Measurements from ENCODE around the gene TMEM182.

Gene TMEM182

GRCh38 chr2:102801098-102801718, 39.4 kb downstream of the TMEM182 start:
- no peak for FAIRE-seq
- DNase-seq (ENCODE audit: low spot score): no peak

GRCh38 chr2:102801858-102802699, 40.2 kb downstream of the TMEM182 start:
- no peak for DNase-seq (ENCODE audit: low spot score)
- peak; percentile 23 for FAIRE-seq

DNA sequence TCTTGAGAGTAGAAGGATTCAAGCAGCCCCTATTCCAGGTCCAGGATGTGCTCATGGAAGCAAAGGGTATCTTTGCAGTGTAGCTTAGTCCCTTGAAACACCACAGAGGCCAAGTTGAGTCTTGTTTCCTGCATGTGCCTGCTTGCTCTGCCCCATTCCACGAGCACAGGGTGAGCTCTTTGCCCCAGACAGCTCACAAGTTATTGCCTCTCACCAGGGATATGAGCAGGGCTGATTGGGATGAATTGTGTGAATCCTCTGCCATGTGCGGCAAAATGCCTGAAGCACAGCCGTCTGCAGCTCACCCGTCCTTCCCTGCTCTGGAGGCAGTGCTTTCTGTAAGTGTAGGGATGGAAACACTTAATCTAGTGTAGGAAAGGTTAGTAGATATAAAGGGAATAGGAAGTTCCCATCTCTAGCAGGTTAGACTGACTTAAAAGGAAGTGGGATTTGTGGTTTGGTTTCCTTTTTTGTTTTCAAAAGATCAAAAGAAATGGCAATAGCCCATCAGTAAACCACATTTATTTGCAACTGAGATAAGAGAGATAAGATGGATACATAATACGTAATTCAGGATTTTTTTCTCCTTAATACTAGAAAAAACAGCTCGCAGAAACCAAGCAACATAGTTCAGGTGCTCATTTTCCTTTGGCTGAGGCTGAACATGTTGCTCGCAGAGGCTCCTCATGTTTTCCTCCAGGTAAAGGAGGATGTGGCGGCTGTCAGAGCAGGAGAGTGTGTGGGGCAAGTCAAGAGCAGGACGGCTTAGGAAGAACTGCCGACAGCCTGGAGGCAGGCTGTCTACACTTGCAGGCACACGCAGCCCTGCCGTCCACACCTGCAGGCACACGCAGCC, 41.4 kb downstream of the TMEM182 start:
- DNase-seq (ENCODE audit: low spot score) (no peak), FAIRE-seq (peak; percentile 23)

GRCh38 chr2:102803897-102804217, 42.0 kb downstream of the TMEM182 start:
- no peak for DNase-seq (ENCODE audit: low spot score)
- FAIRE-seq: peak; percentile 30

GRCh38 chr2:102806250-102806837, 44.5 kb downstream of the TMEM182 start:
- FAIRE-seq (peak; percentile 44), DNase-seq (ENCODE audit: low spot score) (peak; percentile 83)

GRCh38 chr2:102809291-102810189, 47.7 kb downstream of the TMEM182 start:
- FAIRE-seq (no peak), DNase-seq (ENCODE audit: low spot score) (no peak)

- no peak for FAIRE-seq
- DNase-seq (ENCODE audit: low spot score): no peak
Observed at GRCh38 chr2:102815285-102815684, 53.5 kb downstream of the TMEM182 start.

- FAIRE-seq (peak; percentile 78), DNase-seq (ENCODE audit: low spot score) (peak; percentile 41)
Observed at GRCh38 chr2:102826904-102827303, 65.1 kb downstream of the TMEM182 start.

GRCh38 chr2:102832789-102833188, 71.0 kb downstream of the TMEM182 start:
- FAIRE-seq: no peak
- DNase-seq (ENCODE audit: low spot score): no peak

- no peak for DNase-seq (ENCODE audit: low spot score)
- FAIRE-seq: no peak
Observed at GRCh38 chr2:102834523-102835273, 72.9 kb downstream of the TMEM182 start.

DNA sequence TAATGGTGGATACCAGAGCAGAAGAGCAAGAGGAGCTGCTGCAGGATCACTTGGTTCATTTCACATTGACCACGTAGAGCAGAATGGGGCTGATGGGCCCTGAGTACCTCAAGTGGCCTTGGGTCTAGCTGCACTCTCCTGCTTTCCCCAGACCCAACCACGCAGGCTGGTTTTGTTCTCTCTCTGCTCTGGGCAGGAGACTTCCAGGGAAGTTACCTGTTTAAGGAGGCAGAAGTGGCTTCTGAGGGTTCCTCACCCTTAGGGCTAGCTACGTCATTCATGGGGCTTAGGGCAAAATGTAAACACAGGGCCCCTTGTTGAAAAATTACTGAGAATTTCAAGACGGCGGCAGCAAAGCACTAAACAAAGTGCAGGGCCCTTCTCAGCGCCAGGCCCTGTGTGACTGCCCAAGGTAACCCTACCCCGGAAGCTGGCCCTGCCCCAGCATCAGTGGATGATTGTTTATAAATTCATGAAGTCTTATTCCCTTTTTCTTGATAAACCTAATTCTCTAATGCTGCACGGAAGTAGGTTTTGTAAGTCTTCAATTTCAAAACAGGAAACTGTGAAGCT, 75.9 kb downstream of the TMEM182 start:
- no peak for FAIRE-seq
- DNase-seq (ENCODE audit: low spot score): no peak

DNA sequence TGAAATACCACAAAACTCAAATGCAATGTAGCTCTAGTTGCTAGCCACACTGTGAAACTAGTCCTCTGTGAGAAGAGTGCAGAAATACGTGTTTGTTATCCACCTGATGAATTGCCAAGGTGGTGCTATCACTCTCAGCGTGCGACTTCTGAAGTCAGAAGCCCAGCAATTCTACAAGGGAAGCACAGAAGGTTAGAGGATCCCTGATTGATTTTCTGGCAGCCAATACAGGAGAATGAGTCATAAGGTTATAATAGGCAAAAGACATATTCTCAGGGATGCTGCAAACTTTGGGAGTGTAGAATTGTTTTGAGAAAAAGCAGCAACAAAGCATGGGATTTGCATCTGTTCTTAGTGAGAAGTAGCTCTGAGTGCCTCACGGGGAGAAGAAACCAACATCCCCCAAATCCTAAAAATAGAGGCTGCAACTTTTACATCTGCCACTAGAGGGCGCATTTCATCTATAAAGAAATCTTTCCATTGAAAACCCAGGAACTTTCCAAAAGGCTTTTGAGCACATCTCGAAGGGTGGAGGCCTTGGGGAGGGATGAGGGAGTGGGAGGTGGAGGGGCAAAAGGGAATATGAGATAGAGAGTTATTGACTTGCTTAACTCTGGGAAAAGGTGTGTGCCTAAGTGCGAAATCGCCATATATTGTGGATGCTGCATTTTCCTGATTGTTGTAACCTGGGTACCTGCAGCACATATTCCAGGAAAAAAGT, 78.0 kb downstream of the TMEM182 start:
- DNase-seq (ENCODE audit: low spot score) (peak; percentile 53), FAIRE-seq (no peak)

DNA sequence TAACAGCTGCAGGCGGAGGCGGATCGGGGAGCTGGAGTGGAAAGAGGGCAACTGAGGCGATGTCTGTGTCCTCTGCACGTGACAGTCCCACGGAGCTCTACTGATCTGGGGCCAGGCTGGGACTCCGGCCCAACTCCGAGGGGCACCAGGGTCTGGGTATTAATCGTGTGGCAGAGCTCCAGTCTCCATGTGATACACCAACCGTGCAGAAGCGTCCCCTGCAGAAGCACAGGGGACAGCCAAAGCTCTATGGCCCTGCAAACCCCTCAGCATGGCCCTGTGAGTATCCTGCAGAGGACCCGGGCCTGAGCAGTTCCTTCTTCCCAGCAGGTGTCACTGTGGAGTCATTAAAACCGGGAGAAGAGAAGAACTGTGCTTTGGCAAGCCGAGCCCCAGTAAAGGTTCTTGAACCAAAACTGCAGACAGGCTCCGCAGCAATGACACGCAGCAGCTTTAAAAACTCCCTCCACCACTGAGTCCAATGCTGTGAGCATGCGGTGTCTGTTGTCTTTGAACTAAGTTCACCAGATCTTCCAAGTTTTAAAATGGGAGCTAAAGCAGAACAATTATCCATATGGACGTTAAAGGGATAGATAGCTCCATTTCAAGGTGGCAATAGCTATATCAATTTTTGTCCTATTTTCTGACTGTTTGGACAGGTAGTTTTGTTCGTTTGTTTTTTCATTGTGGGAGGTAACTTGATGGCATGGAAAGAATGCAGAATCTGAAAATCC, 79.4 kb downstream of the TMEM182 start:
- FAIRE-seq (no peak), DNase-seq (ENCODE audit: low spot score) (peak; percentile 72)

DNA sequence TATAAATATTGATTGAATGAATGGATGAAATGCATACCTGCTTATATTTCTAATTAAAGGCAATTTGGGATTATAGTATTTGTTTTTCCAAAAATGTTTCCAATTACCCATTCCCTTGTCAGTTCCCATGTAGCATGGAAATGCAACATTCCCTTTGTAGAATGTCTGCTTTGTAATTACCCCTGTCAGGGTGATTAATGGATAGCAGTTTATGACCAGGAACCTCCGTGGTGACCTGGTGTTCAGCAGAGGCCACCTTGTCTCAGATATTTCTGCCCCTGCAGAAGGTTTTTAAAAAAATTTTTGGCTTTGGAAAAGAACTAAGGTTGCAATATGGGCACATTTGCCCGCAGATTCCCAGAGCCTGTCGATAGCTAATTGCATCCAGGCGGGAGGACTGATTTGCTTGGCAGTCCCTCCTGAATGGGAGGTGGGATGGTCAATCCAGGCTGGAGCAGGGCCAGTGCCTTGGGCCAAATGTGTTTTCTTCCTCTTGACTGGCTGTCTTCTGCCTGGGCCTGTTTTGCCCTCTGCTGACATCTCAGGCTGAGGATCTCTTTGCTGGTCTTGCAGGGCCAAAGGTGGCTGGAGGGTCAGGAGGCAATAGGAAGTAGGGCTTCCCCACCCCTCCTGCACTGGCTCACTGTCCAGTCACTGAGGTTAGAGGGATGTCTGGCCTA, 82.1 kb downstream of the TMEM182 start:
- peak; percentile 9 for FAIRE-seq
- DNase-seq (ENCODE audit: low spot score): no peak

DNA sequence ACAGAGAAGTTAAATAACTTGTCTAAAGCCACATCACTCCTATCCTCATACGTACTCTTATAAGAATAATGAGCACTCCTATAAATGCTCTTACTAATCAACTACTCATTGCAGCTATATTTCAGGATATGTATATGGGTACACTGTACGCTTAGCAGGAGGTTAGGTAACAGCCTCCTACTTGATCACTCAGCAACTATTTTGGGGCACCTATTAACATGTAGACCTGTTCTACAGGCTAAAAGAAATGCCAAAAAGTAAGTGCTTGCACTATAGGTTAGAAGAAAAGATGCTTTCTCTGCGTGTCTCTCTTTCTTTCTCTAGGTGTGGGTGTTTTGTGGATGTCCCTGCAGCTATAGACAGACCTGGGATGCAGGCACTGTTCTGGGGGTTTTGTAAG, 83.1 kb downstream of the TMEM182 start:
- no peak for FAIRE-seq

GRCh38 chr2:102848366-102848839, 86.6 kb downstream of the TMEM182 start:
- peak; percentile 56 for FAIRE-seq

More for the DNA sequence above, 83.1 kb downstream of the TMEM182 start:
- no peak for DNase-seq (ENCODE audit: low spot score)

GRCh38 chr2:102850888-102851287, 89.1 kb downstream of the TMEM182 start:
- FAIRE-seq: no peak
- DNase-seq (ENCODE audit: low spot score): no peak

More at GRCh38 chr2:102848366-102848839, 86.6 kb downstream of the TMEM182 start:
- DNase-seq (ENCODE audit: low spot score): peak; percentile 99
